HG02610 (cell line): ENCODE data around the gene YY1.
A peak's percentile ranks its signal among the peaks of the same experiment; 100 is the strongest.
"Not testable (repeated sequence)": the region's sequence is repeated elsewhere in the genome, so short reads cannot be mapped to it uniquely, and the experiment has no call there.

Source experiments
- ATAC-seq: cut with Tn5 transposase; IDR thresholded peaks from one replicate; pipeline ENCODE4 v1.9.1; 2021; ENCODE audit warnings: mild to moderate bottlenecking, moderate library complexity; ENCODE audit not compliant: unreplicated experiment

The YY1 gene

DNA sequence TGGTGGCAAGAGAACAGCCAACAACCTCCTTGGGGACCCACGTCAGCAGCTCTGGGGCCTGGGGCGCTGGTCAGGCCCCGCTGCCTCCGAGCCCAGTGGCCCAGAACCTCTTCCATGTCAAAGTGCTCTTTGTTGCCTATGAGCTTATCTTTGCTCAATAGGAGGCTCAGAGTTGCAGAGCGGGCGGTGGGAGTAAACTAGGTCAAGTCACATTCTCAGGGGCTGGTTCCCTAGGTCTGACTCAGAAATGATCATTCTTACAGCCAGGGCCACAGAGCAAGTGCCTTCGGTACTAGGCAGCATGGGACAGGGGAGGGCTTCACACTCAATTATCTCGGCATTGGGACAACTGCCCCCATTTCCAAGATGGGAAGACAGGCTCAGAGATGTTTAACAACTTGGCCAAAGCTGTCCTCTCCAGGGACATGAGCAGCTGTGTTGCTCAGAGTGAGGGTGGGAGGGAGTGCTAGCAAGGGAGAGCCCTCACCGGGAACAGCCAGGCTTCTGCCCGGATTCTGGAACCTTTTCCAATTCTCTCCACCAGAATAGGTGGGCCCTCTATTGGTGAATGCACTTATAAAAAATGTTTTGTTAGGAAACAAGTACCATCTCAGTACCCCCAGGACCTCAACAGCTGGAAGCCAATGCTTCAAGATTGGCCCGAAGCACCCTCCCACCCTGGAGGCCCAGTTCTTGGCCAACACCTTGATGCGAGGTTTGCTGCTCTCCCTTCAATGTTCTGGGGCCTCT is 55.4 kb downstream of the YY1 start:
- ATAC-seq, result peak; percentile 54

DNA sequence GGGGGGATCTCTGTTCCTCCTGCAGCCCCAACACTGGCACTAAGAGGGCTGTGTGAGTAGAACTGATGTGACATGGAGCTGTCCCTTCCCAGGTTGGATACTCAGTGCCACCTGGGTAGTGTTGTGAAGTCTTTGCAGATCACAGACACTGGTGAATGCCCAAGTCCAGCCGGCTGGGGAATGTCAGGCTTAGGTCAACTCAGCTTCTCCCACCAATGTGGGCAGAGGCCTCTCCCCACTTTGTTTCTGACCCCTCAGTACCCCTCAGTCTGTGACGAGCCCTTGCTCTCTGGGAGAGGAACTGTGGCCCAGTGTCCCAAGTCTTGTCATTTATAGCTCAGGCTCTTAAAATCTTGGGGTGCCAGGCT is 56.0 kb downstream of the YY1 start:
- no peak for ATAC-seq

DNA sequence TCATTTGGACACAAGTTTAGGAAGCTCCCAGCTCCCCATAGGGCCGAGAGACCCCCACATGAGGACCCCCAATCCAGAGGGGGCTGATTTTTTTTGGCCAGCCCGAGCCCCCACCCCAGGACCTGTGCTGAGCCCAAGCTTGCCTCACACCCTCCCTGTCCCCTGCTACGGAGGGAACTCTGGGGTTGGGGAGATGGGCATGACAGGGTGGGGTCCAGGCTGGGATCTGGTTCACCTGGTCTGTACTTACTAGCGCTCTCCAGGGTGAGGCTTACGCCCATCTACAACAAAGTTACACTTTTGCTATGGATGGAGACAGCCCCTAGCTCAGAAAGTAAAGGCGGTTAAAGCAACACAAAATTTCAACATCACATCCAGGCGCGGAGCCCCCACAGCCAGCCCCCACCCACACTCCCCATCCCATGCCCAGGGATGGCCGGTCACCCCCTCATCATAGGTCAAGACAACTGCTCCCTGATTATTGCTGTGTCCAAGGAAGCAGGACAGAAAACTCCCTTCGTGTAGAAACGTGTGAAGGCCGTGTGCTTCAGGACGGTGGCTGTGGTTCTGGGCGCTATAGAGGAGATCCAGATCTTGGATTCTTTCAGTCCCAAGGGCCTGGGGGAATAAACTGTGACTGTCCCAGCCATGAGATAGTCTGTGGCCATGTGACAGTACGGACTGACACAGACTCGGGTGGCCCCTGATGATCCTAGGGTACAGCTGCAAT is 56.6 kb downstream of the YY1 start:
- no peak for ATAC-seq

DNA sequence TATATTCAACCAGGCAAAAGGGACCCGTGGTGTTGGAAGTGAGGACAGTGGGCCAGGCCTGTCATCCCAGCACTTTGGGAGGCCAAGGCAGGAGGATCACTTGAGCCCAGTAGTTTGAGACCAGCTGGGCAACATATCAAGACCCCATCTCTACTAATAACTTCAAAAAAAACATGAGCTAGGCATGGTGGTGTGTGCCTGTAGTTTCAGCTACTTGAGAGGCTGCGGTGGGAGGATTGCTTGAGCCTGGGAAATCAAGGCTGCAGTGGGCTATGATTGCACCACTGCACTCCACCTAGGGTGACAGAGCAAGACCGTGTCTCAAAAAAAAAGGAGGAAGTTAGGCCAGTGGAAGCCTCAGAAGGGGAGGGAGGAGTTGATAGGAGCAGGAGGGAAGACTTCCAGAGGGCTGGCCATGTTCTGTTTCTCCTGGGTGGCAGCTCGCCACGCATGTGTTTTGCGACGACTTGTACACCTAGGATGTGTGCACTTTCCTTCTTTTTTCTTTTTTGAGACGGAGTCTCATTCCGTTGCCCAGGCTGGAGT is 57.2 kb downstream of the YY1 start:
- no peak for ATAC-seq

DNA sequence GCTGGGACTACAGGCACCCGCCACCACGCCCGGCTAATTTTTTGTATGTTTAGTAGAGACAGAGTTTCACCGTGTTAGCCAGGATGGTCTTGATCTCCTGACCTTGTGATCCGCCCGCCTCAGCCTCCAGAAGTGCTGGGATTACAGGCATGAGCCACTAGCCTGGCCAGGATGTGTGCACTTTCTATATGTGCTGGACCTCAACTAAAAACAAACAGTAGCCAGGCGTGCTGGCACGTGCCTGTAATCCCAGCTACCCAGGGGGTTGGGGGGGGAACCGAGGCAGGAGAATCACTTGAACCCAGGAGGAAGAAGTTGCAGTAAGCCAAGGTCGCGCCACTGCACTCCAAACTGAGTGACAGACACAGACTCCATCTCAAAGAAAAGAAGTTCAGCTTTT is 57.8 kb downstream of the YY1 start:
- not testable (repeated sequence) for ATAC-seq

DNA sequence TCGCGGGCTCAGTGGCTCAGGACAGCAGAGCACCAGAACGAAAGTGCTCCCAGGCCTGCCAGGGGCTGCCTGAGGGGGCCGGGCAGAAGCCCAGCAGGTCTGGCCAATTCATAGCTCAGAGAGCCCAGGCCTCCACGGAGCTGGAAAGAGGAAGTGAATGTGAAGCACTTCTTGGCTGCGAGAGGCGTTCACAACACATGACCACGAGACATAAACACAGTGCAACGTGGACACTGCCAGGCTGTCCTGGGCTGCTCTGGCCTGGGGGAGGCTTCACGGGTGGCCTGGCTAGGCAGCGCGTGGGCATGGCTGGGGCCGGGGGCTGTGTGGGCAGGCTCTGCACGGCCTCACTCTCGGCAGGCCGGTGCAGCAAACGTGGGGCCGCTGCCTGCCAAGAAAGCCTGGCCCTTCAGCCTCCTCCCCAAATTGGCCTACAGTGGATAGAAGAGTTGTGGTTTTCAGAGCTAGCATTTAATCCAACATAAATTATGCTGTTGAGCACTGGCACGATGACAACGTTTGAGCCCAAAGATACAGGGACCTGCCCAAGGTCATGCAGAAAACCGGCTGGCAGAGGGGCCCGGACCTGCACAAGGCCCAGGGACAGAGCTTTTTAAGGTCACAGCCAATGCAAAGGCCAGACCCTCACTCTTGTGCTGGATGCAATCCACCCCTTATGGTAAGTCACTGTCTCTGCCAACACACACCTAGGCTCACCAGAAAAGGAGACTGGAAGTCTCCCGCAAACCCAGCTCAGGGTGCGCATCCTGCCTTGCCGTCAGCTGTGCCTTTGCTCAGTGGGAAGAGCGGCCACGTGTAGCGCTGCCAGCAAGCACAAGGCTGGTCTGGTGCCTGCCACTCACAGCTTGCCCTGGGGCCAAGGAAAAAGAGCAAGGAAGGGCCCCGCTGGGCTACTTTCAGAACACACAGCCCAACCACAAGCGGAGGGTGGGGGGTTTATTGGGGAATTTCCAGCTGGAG is 58.7 kb downstream of the YY1 start:
- ATAC-seq, result peak; percentile 63

DNA sequence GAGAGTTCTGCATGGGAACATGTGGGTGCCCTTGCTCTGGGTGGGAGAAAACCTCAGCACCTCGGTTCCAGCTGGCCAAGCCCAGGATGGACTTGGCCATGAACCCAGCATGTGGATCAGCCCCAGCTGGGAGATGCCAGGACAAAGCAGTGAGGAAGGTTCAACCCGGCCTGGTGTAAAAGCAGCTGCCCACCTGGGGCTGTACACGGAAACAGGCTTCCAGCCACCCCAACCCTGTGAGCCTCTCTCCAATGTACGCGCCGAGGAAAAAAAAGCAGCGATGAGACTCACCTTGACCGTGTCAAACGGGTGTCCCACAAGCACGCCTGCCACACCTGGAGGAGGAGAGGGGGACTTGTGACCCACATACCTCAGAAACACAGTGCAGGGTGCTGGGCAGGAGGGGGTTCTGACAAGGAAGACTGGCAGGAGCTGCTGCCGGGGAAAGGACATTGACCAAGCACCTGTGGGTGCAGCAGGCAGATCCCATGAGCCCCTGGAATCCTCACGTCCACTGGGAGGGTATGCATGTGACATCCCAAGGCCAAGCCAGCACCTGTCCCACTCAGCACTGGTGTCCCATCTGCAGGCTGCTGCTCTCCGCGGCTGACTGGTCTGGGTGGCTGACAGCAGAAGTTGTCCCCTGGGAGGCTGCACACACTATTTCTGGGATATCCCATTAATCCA is 59.8 kb downstream of the YY1 start:
- ATAC-seq, result no peak

DNA sequence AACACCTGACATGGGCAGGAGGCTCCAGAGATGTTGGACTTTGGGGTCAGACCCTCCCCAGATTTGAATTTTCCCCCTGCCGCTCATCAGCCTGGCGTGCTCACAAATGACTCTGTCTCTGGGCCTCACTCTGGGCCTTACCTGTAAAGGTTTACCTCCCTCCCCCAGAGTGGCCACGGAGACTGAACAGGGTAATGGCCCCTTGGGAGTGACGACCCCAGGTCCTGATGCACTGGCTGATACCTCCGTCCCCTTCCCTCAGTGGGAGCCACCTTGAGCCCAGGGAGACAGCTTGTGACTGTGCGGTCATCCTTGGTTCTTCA is 60.3 kb downstream of the YY1 start:
- ATAC-seq, result no peak

DNA sequence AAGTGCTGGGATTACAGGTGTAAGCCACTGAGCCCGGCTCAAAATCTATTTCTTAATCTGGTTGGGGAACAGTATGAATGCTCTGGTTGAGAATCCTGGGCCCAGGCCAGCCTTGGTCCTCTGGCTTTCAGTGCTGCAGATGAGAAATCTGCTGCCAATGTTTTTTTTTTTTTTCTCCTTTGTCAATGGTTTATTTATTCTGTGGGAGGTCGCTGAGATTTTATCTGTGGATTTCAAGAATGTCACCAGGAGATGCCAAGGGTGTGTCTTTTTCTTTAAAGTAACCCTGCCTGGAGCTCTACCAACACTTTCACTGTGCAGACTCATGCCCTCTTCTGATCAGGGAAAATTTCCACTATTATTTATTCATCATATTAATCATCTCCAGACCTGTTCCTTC is 63.7 kb downstream of the YY1 start:
- no peak for ATAC-seq

DNA sequence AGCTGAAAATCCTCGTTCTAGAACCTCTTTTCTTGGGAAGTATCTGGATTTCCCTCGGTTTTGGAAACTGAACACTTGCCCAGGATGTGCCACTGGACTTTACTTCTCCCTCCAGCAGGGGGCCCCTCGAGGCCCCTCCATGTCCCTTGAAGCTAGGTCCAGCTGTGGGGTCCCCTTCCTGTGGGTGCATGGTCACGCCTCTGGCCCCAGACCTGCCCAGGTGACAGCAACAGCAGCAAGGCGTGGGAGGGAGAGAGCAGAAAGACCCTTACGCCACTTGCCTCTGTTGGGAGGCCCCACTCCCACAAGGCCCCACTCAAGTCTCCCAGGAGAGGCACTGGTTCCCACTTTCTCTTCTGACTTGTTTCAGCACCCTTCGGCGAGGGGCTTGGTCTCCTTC is 64.2 kb downstream of the YY1 start:
- ATAC-seq, result no peak

DNA sequence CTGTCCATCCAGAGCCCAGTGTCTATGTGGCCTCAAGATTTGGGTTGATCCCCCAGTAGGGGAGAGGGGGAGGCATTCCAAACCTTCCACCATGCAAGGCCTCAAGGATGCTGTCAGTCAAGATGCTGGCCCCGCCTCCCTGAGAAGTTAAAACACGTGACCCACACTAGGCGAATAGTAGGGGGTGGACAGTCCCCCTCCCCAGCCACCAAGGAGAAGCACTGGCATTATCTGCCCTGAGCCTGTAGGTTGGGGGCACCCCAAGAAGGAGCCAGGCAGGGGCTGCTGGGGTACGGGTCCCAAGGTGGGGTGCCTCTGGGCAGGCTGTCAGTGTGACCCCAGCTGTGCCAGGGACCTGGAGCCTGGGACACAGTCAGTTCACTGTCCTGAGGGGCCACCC is 65.0 kb downstream of the YY1 start:
- no peak for ATAC-seq

DNA sequence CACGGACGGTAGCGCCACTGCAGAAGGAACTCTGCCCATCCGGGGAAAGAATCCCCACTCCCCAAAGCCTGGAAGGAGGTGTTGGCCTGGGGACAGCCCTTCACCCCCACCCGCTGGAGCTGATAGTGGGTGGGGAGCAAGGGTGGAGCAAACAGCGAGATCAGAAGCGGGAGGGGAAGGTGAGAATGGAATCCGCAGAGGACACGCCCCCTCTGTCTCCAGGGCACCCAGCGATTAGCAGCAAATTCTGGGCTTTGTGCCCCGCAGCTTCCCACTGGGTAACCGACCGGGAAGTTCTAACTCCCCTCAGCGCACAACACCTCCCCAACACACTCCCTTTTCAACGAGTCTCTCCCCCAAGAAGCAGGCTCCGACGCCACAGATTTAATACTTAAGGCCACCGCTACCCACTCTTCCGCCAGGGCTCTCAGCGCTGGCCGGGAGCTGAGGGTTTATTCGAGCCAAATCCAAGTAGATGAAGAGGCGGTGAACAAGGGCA is 65.9 kb downstream of the YY1 start:
- ATAC-seq, result no peak

DNA sequence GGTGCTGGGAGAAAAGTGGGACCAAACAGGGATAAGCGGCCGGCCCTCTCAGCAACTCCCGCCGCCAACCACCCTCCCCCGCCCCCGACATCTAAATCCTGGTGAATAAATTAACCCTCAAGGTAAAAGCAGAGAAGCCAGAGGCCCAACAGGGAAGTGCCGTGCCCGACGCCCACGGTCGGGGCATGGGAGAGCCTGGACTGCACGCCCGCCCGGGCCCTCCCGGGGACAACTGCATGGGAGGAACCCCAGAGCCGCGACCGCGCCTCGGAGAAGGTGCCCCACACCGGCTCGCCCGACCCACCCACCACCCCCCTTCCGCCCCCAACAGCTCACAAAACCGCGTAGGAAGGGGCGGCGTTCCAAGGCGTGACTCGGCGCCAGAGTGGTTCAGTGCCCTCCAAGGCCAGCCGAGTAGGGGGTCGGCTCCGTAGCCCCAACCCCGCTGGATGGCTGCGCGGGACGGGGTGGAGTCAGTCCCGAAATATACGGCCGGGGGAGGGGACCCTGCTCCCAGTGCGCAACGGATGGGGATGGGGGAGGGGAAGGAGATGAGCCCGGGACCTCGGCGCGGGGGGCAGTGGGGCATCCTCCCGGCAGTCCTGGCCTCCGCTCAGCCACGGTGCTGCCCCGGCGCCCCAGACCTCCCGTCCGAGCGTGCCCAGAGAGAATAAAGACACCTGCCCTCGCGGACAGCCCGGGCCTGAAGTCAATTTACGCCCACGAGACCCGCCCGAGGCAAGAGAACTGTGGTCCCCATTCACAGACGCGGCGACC is 66.6 kb downstream of the YY1 start:
- no peak for ATAC-seq

DNA sequence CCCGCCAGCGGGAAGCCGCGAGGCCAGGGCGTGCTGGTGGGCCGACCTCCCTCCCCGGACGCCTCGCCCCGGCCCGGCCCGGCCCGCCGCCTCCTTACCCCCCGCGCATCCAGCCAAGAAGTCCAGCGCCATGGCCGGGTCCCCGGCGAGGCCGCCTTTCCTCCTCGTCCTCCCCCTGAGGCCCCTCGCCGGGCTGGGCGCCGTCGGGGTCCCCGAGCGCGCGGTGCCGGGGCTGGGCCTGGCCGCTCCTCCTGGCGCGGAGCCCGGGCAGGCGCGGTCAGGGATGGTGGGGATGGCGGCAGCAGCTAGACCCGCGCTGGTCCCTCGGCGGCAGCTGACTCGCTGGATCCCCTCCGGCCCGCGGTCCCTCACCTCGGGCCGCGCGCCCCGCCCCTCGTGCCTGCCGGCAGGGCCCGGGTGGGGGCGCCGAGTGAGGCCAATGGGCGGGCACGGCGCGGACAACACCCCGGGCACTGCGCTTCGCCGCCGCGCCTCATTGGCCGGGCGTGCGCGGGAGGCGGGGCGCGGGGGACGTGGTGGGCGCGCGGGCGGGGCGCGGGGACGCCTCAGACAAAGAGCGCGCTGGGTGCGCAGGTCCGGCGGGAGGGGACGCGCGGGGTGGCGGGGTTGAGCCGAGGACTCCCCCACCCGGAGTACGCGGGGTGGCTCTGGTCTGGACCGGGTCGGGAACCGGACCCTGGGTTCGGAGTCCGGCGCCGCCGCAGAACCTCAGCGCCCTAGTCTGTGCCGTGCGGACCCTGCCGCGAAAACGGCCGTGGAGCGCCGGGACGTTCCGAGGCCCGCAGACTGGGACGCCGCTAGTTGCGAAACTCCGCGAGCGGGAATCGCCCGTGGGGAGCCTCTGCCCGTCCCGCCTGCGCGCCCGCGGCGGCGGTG is 67.4 kb downstream of the YY1 start, which contains the start of gene SLC25A29:
Gene SLC25A29 (minus strand): TSS at position 344 of the 897 bp plus-strand sequence. CDS start 212 bp downstream, at position 132.
- ATAC-seq, result peak; percentile 84

DNA sequence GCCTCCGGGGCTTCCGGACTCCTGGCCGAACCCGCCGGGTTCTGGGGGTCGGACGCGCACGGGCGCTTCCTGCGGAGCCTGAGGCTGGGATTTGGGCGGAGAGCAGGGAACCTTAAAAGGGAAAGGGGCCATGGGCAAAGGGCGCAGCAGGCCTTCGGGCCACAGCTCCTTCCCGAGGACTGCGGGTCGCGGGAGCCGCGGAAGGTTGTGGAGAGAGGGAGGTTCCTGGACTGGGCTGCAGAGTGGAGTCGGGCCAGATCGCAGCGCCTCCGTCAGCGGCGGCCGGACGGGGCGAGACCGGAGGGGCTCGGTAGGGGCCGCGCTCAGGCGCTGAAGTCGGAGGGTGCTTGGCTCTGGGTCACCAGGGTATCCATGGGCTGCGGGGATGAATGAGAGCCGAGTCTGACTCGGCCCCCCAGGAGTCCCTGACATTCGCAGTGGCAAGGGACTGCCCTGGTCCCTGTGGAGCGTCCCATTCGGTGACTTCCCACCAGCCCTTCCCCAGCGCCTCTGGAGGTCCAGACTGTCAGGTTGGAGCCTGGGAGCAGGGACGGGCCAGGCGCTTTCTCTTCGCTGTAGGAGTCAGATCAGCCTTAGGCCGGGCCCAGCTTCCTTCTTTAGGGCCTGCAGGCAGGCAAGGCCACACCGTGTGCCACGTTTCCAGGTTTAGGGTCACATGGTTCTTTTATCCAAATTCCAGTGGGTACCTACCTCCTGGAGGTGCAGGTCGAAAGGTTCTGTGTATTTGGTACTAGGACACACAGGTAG is 68.2 kb downstream of the YY1 start:
- no peak for ATAC-seq

DNA sequence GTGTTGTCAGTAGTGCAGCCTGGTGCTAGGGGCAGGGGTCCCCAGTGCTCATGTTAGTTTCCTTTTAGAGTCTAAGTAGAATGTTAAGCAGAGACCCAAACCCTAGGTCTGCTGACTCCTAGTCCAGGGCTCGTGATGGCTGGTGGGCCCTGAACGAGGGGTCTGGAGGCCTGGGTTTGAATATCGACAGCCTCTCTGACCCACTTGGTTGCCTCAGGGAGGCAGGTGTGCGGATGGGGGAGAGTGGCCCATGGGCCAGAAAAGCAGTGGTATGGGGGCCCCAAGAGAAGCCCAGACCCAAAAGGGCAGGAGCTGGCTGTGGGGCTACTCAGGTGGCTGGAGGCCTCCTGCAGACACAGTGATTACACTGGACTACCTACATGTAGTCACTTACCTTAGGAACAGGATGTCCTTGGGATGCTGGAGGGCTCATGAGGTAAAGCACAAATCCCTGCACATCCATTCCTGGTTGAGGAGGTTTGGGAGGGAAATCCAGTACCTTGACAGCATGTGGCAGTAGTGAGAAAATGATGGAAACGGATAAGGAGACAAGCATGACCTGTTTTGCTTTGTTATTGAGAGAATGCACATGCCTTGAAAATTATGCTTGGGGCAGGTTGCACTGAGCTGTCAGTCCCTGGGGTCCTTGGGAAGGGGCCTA is 69.0 kb downstream of the YY1 start:
- no peak for ATAC-seq

DNA sequence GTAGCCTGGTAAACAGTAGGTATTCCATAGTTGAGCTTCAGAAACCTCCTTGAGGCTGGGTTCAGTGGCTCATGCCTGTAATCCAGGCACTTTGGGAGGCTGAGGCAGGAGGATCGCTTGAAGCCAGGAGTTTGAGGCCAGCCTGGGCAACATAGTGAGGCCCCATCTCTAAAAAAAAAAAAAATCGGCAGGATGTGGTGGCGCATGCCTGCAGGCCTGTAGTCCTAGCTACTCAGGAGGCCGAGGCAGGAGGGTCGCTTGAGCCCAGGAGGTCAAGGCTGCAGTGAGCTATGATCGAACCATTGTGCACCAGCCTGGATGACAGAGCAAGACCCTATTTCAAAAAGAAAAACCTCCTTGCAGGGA is 69.5 kb downstream of the YY1 start:
- ATAC-seq, result not testable (repeated sequence)
